ENCODE measurements around the gene SLC25A33.

The SLC25A33 gene

GRCh38 chr1:9576903-9577302 is 37.6 kb downstream of the SLC25A33 start:
- H3K9ac ChIP-seq (ENCODE audit: low read length) = no peak overlapping the region
- H3K9me2 ChIP-seq (replicated peaks; ENCODE audit: insufficient read depth, low read length) = no peaks in the 10 kb centered on the region
- no peak overlapping the region for H3K4me2 ChIP-seq (ENCODE audit: low read depth, low read length, poor library complexity, severe bottlenecking)
- H3K27ac ChIP-seq (ENCODE audit: low read depth, low read length) = no peak overlapping the region
- no peak overlapping the region for H2AFZ ChIP-seq (ENCODE audit: low read depth, low read length, severe bottlenecking)
- no peaks in the 10 kb centered on the region for H3F3A ChIP-seq (ENCODE audit: insufficient read depth)
- H3K4me3 ChIP-seq (ENCODE audit: insufficient read depth, low read length, poor library complexity, severe bottlenecking) = no peak overlapping the region
- no peaks in the 10 kb centered on the region for H4K20me1 ChIP-seq (ENCODE audit: low read depth, low read length)
- TF ChIP-seq EZH2phosphoT487 (conservative IDR thresholded peaks at IDR 0.05; ENCODE audit: low read length) = no peak
- TF ChIP-seq, protein P1, sequence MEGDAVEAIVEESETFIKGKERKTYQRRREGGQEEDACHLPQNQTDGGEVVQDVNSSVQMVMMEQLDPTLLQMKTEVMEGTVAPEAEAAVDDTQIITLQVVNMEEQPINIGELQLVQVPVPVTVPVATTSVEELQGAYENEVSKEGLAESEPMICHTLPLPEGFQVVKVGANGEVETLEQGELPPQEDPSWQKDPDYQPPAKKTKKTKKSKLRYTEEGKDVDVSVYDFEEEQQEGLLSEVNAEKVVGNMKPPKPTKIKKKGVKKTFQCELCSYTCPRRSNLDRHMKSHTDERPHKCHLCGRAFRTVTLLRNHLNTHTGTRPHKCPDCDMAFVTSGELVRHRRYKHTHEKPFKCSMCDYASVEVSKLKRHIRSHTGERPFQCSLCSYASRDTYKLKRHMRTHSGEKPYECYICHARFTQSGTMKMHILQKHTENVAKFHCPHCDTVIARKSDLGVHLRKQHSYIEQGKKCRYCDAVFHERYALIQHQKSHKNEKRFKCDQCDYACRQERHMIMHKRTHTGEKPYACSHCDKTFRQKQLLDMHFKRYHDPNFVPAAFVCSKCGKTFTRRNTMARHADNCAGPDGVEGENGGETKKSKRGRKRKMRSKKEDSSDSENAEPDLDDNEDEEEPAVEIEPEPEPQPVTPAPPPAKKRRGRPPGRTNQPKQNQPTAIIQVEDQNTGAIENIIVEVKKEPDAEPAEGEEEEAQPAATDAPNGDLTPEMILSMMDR (IDR thresholded peaks at IDR 0.05; ENCODE audit: insufficient read depth, low read length, poor library complexity, severe bottlenecking) = no peak
- H3K27me3 ChIP-seq (ENCODE audit: low read length) = no peaks in the 10 kb centered on the region
- H3K79me2 ChIP-seq (ENCODE audit: insufficient read depth, low read length) = no peaks in the 10 kb centered on the region
- peaks cover 10% of the 10 kb centered on the region; the same call in 1 of the 2 replicates for H3K36me3 ChIP-seq (ENCODE audit: low read length)
- H3K9me3 ChIP-seq (ENCODE audit: insufficient read depth, low read length) = no peaks in the 10 kb centered on the region

- Histone ChIP-seq H2AFZ (ENCODE audit: low read depth, low read length, severe bottlenecking) (no peak overlapping the region), H3K9me2 (replicated peaks; ENCODE audit: insufficient read depth, low read length) (no peaks in the 10 kb centered on the region), H3F3A (ENCODE audit: insufficient read depth) (no peaks in the 10 kb centered on the region), H3K4me3 (ENCODE audit: insufficient read depth, low read length, poor library complexity, severe bottlenecking) (no peak overlapping the region), H3K27ac (ENCODE audit: low read depth, low read length) (no peak overlapping the region), H3K9me3 (ENCODE audit: insufficient read depth, low read length) (no peaks in the 10 kb centered on the region), H4K20me1 (ENCODE audit: low read depth, low read length) (no peaks in the 10 kb centered on the region), H3K4me2 (ENCODE audit: low read depth, low read length, poor library complexity, severe bottlenecking) (no peak overlapping the region), H3K27me3 (ENCODE audit: low read length) (no peaks in the 10 kb centered on the region), H3K9ac (ENCODE audit: low read length) (no peak overlapping the region), H3K36me3 (ENCODE audit: low read length) (peaks cover 10% of the 10 kb centered on the region; the same call in 1 of the 2 replicates), H3K79me2 (ENCODE audit: insufficient read depth, low read length) (no peaks in the 10 kb centered on the region)
- TF ChIP-seq, protein P1 (IDR thresholded peaks at IDR 0.05; ENCODE audit: insufficient read depth, low read length, poor library complexity, severe bottlenecking) = no peak
- TF ChIP-seq EZH2phosphoT487 (conservative IDR thresholded peaks at IDR 0.05; ENCODE audit: low read length) = no peak
These were observed 38.2 kb downstream of the SLC25A33 start for GRCh38 chr1:9577423-9577822.

DNA sequence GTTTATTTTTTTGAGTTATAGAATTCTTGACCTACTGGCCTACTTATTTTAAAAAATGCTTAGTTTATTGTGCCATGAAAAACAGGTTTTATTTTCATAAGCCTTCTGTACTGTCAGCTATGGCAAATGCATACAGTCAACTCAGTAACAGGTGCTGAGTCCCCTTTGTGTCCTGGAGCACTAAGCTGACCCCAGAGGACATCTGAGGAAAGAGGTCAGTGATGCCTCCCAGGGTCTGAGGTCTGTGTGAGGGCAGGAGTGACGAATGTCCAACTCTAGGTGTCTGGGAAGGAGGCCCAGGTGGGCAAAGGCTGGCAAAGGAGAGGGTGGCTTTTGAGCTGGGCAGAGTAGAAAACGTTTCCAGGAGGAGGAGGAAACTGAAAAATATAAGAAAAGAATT is 41.7 kb downstream of the SLC25A33 start:
- TF ChIP-seq EZH2phosphoT487 (conservative IDR thresholded peaks at IDR 0.05; ENCODE audit: low read length) = no peak
- TF ChIP-seq, protein P1 (IDR thresholded peaks at IDR 0.05; ENCODE audit: insufficient read depth, low read length, poor library complexity, severe bottlenecking) = no peak

More for the DNA sequence above, 41.7 kb downstream of the SLC25A33 start:
- no peak overlapping the region for H3K27ac ChIP-seq (ENCODE audit: low read depth, low read length)
- no peaks in the 10 kb centered on the region for H3K9me2 ChIP-seq (replicated peaks; ENCODE audit: insufficient read depth, low read length)
- H3K4me3 ChIP-seq (ENCODE audit: insufficient read depth, low read length, poor library complexity, severe bottlenecking) = no peak overlapping the region
- no peaks in the 10 kb centered on the region for H3K27me3 ChIP-seq (ENCODE audit: low read length)
- H3K9ac ChIP-seq (ENCODE audit: low read length) = no peak overlapping the region
- H2AFZ ChIP-seq (ENCODE audit: low read depth, low read length, severe bottlenecking) = no peak overlapping the region
- H3F3A ChIP-seq (ENCODE audit: insufficient read depth) = no peaks in the 10 kb centered on the region; the same call in 1 of the 2 replicates
- H3K9me3 ChIP-seq (ENCODE audit: insufficient read depth, low read length) = no peaks in the 10 kb centered on the region
- no peaks in the 10 kb centered on the region for H4K20me1 ChIP-seq (ENCODE audit: low read depth, low read length)
- no peak overlapping the region for H3K4me2 ChIP-seq (ENCODE audit: low read depth, low read length, poor library complexity, severe bottlenecking)
- 0 out of 2 replicates have a peak, but pooled peaks cover 4% of the 10 kb centered on the region for H3K36me3 ChIP-seq (ENCODE audit: low read length)
- no peaks in the 10 kb centered on the region for H3K79me2 ChIP-seq (ENCODE audit: insufficient read depth, low read length)

Data from SU-DHL-6 (cell line).